SKM-1 (cell line): ENCODE measurements around the gene S100A1.
"Not testable (repeated sequence)": the region's sequence is repeated elsewhere in the genome, so short reads cannot be mapped to it uniquely, and the experiment has no call there.

Source experiments
- DNase-seq: peaks from one replicate; lab custom pipeline; 2025; ENCODE audit not compliant: unreplicated experiment; lab: John Stamatoyannopoulos, UW

S100A1 gene

DNA sequence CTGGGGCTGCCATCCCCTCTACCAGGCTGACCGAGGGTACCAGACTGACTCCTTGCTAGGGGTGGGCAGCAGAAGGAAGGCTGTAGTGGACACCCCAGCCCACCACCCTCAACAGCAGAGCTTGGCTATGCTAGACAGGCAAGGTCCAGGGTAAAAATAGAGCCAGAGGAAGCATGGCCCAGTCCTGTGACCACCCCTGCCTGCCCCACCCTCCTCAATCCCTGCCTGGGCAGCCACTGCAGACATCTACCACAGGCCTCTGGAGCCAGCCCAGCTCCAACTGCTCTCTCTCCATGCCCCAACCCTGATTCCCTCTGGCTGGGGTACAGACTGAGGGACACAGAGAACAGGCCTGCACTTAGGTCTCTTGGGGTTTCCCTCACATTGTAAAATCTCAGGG is 1.7 kb downstream of the S100A1 start:
- DNase-seq, result no peak

DNA sequence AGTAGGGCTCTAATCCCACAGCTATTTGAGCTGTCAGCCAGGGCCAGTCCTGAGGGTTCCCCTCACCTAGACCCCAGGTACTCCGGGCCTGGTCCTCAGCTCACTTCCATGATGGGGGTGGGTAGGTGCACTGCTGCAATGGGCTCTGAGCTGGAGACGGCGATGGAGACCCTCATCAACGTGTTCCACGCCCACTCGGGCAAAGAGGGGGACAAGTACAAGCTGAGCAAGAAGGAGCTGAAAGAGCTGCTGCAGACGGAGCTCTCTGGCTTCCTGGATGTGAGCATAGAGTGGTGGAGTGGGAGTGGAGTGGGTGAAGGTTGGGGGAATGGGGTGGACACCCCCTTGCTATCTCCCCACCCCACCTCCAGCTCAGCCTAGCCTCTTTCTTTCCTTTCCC is 2.1 kb downstream of the S100A1 start:
- no peak for DNase-seq

DNA sequence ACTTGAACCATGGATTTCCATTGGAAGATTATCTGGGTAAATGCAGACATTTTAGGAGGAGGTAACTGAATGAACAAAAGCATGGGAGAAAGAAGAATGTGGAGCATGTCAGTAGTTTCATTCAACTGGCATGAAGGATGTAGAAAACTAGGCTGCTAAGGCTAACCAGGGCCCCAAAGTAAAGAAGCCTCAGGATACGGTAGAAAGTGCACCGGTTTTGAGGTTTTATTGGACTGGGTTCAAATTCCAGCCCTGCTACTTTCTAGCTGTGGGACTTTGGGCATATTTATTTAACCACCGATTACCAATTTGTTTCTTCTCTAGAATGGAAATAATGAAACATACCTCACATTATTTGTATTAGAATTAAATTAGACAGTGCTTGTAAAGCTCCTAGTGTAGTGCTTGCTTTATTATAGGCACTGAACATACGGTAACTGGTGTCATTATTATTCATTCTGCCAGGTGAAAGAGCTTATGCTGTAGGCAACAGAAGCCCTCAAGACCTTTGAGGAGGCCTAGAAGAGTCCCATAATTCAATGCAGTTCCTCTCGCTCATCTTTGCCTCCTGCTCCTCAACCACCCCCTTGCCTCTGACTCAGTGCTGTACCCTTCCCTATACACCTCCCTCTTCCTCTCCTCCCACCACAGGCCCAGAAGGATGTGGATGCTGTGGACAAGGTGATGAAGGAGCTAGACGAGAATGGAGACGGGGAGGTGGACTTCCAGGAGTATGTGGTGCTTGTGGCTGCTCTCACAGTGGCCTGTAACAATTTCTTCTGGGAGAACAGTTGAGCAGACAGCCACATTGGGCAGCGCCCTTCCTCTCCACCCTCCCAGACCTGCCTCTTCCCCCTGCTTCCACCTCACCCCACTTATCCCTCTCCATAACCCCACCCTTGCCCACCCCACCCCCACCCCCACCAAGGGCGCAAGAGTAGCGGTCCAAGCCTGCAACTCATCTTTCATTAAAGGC is 3.1 kb downstream of the S100A1 start:
- no peak for DNase-seq

- DNase-seq, result no peak
Observed at GRCh38 chr1:153633161-153633753, 5.0 kb downstream of the S100A1 start.

GRCh38 chr1:153633754-153634665 is 5.8 kb downstream of the S100A1 start, which contains the start of gene CHTOP:
CHTOP (plus strand) TSS chr1:153634066; CDS start chr1:153636589, 2,523 bp downstream.
- DNase-seq, result peak; percentile 98

GRCh38 chr1:153635872-153636271 is 7.6 kb downstream of the S100A1 start:
- DNase-seq, result no peak

- no peak for DNase-seq
Observed at GRCh38 chr1:153636312-153636711, 8.1 kb downstream of the S100A1 start.

DNA sequence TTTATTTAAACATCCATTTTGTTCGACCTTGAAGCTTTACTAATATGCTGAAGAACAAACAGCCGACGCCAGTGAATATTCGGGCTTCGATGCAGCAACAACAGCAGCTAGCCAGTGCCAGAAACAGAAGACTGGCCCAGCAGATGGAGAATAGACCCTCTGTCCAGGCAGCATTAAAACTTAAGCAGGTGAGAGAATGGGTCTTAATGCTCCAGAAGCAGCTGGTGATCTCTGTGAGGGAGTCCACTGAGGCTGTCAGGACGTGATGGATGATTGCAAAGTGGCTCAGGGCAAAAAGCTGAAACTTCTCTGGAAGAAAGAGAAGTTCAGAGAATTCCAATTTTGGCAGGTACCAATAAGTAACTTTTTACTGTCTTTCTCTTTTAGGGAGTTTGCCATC is 10.0 kb downstream of the S100A1 start:
- DNase-seq, result no peak

GRCh38 chr1:153639280-153639679 is 11.0 kb downstream of the S100A1 start:
- no peak for DNase-seq

GRCh38 chr1:153640213-153640612 is 12.0 kb downstream of the S100A1 start:
- not testable (repeated sequence) for DNase-seq

GRCh38 chr1:153640861-153641260 is 12.6 kb downstream of the S100A1 start:
- no peak for DNase-seq

- no peak for DNase-seq
Observed at GRCh38 chr1:153642161-153642560, 13.9 kb downstream of the S100A1 start.

- DNase-seq, result no peak
Observed at GRCh38 chr1:153643100-153643499, 14.9 kb downstream of the S100A1 start.

DNA sequence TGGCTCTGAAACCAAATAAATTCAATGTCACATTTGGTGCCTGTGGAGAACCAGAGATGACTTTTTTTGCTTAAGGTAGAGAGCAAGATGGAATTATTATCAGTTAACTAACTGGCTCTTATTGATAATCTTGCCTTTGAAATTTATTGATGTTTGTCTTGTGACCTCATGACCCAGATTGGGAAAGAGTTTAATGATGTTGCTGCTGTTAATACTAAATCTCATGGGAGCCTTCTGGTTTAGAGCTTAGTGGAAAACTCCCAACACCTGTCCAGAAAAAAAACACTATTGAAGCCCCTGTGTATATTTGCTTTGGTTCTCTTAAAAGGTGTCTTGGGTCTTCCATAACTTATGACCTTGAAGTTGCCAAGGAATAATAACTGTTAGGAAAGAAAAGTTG is 15.6 kb downstream of the S100A1 start:
- no peak for DNase-seq

DNA sequence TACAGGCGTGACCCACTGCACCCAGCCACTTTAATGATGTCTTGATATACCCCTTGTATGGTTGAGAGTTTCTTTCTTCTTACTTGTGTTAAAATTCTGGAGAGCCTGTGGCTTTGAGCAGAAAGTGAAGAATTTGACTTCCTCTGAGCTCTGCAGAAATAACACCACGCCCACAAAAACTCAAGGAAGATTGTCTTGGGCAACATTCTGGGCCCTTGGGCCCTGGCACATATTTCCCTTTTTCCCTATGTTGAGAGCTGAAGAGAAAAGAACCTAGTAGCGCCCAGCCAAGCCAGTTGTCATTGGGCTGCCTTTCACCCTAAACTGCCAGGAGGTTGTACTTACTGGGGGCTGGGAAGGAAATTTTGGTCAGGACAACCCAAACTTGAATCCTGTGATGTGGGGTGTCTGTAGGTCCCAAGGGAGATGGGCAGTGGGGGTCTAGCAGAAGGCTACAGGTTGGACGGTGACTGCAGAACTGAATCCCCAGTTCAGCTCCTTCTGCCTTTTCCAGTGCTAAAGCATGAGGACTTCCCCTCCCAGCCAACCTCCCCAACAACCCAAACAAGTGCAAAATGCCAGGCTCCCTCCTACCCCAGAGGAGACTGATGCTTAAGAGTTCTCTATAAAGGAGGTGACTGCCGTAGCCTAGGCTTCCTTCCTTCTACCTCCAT is 18.6 kb downstream of the S100A1 start:
- peak; percentile 36 for DNase-seq

DNA sequence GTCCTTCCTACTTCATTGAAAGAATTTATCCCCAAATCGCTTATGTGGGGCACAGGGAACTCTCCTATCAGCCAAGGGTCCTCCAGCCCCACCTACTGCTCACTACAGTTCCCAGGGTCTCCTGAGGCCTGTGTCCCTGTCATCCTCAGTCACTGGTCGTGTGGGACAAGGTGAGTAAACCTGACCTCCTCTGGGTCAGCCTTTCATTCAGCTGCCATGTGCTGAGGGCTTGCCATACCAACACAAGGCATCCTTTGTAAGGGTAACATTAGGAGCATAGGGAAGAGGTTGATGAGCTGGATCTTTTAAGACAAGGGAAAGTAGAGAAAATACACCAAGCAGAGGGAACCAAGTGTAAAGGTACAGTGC is 19.1 kb downstream of the S100A1 start:
- no peak for DNase-seq

DNA sequence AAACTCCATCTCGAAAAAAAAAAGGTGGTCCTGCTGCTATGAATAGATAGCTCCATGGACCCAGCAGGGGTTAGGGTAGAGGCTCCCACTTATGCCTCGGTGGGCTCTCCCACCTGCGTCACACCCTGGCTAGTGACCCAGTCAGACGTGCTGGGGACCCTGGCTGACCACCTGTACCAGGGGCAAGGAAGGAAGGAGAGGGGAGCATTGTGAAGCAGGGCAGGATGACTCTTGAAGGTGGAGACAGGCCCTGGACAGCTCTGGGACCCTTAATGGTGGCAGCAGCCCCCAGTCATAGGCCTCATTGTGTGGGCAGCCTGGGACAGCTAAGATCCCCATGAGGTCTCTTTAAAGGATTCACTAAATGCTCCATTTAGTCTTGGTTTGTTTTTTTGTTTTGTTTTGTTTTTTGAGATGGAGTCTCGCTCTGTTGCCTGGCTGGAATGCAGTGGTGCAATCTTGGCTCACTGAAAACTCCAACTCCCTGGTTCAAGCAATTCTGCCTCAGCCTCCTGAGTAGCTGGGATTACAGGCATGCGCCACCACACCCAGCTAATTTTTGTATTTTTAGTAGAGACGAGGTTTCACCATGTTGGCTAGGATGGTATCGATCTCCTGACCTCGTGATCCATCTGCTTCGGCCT is 19.9 kb downstream of the S100A1 start:
- no peak for DNase-seq

DNA sequence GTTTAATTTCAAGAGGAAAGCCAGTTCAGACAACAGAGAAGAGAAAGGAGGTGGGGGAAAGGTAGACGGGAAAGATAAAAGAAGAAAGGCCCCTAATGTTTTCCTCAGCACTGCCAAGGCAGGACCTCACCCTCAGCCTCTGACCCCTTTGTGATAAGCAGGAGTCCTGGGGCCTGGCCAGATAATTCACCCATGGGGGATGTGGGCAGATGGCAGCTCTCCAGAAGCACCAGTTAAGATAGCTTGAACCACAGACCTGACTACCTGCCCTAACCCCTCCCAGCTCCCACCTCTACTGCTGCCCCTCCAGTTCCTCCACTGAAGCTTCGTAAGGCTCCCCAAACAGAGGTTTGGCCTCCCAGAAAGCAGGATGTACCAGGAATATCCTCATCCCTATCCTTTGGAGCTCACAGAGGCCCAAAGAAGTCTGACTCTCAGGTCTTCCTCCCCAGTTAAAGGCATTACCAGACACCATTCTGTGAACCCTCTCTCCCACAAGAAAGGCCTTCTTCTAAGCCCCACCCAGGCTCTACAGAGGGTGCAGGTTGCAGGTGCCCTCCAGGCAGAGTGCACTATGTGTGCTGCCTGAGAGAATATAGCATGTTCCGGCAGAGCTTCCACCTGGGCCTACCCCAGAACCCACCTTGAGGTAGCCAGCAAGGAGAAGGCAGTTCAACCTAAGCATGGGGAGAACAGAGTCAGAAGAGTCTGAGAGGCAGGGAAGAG is 21.1 kb downstream of the S100A1 start:
- DNase-seq, result no peak

GRCh38 chr1:153649863-153650235 is 21.6 kb downstream of the S100A1 start:
- DNase-seq, result no peak

DNA sequence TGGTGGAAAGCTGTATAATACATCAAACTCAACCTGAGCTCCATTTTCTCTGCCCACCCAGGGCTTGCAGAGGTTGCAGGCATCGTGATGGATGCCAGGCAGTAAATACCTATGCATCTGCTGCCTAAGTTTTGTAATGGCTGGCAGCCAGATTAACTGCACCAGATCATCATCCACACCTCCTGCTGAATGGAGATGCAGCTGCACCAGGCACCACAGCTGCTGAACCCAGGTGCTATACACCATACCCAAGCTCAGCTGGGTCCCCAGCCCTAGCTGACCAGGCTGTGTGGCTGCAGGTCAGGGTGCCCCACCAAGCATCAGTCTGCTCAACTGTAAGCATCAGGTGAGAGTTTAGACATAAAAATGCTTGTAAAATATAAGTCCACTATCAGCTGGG is 23.5 kb downstream of the S100A1 start:
- no peak for DNase-seq
